Measurements from ENCODE around the gene TSEN2.
"Not testable (repeated sequence)": the region's sequence is repeated elsewhere in the genome, so short reads cannot be mapped to it uniquely, and the experiment has no call there.

The TSEN2 gene

DNA sequence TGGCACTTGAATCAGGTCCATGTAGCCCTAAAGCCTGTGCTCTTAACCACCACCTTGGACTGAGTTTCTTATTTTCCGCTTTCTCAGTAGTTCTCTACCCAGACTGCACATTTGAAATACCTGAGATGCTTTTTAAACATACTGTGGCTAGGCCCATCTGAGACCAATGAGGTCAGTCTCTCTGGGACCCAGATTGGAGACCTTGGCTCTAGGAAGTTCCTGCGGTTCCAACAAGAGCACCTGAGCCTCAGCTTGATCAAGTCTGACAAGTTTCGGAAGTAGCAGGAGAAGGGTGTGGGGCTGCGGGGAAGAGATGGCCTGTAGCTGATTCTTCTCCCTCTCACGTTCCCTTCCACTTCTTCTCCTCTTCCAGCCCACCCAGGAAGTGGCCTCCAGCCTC, 11.5 kb upstream of the TSEN2 start:
- DNase-seq = no peak

DNA sequence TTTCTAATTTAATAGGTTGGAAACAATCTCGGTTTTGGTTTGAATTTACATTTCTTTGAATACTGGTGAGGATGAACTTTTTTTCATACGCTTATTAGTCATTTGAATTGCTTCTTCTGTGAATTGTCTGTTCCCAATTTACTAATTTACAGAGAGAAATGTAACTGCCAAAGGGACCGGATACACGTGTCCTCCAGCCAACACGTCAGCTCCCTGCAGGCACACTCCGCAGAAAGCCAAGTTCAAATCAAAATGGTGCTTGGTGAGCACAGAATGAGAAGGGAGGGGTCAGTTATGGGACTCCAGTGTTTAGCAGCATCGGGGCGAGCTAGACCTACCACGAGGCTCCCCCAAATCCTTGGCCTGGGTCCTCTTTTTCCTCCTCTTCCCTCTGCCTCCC, 10.8 kb upstream of the TSEN2 start:
- no peak for DNase-seq

DNA sequence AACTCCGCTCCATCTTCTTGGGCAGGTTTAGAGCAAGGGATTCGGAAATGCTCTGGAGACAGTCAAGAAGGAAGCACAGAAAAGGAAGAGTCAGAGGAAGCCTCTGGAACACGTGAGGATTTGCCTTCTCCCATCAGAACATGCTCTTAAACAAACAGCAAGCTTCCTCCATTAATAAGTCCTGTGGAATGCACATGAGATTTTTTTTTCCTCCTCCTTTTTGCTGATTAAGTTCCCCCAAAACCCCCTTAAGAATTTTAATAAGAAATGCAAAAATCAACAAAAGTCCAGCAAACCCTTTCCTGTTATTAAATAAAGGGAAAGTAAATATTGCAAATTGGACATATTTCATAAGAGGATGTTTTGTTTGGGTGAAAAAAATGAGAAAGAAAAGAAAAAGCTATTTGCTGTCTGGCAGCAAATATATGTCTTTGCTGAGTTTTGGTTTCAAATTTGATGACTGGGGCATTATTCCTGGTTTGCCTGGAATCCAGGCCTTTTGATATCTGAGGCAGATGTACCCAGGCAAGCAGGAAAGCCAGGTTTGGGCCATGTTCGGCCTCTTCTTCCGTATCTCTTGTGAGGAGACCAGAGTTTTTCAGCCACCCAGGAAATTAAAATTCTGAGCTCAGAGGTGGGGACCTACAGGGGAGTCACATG, 7.9 kb upstream of the TSEN2 start:
- DNase-seq = no peak

DNA sequence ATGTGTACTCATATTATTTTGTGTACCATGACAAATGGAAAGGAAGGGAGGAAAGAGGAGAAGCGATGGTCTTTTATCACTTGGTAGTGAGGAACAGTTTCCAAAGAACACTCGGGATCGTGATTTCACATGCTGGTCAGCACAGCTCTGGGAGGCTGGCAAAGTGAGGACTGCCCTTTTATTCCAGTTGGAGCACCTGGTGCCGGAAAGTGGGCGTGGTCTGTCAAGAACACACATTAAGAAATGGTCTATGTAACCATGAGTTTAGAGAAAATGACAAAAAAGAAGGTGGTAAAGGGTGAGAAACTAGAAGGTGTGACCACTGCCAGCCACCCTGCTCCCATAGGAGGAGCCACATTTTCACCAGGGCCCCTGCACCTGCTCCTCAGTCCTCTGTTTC, 7.0 kb upstream of the TSEN2 start:
- no peak for DNase-seq

DNA sequence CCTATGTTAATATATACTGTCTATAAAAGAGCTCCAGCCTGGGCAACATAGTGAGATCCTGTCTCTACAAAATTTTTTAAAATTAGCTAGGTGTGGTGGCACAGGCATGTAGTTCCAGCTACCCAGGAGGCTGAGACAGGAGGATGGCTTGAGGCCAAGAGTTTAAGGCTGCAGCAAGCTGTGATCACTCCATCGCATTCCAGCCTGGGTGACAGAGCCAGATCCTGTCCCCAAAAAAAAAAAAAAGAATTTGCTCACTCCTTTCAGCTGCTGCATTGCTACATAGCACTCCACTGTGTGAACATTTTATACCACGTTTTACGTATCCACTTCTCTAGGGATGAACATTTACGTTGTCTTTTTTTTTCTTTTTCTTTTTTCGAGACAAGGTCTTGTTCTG, 6.0 kb upstream of the TSEN2 start:
- DNase-seq = no peak

DNA sequence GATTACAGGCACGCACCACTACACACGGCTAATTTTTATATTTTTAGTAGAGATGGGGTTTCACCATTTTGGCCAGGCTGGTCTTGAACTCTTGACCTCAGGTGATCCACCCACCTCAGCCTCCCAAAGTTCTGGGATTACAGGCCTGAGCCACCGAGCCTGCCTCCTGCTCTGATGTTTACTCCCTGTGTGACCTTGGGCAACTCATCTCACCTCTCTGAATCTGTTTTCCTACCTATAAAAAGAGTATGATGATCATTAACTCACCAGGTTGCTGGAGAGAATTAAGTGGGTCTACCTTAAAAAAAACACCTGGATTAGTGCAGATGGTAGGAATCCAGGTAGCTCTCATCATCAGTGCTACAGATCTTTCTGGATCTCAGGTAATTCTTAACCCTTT, 5.1 kb upstream of the TSEN2 start:
- not testable (repeated sequence) for DNase-seq

DNA sequence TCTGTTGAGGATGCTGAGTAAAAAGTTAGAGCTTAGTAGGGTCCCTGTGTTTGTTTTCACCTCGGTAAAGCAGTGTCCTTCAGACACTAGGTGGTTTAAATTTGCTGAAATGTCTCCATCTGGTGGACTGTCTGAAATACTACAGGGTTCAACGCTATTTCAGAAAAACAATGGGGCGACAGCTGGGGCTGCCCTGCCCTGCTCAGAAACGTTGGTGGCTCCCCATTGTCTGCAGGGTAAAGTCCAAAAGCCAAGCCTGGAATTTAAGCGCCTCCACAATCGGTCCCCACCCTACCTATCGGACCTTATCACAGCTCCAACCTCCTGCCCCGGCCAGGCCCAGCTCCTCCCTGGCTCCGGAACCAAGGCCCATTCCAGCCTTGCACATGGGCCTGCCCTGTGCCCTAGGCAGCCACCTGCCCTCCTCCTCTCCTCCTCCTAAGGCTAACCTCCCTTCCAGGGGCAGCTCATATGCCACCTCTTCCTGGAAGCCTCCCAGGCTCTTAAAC, 4.3 kb upstream of the TSEN2 start:
- DNase-seq = peak; percentile 48 to 75

DNA sequence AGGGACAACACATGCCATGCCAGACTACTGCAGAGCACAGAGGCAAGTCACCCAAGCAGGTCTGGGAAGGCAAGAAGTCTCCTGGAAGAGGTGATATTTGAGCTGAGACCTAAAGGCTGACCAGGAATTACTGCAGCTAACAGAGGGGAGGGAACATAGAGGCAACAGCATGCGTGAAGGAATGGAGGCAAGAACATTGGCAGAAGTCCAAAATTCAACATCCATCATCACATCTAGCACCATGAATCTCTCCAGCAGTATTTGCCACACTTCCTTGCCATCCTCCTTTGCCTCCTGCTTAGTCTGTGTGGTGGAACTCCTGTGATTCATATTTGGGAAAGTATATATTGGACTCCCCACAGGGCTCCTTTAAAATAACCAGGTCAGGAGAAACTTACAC, 870 bp upstream of the TSEN2 start:
- no peak for DNase-seq

DNA sequence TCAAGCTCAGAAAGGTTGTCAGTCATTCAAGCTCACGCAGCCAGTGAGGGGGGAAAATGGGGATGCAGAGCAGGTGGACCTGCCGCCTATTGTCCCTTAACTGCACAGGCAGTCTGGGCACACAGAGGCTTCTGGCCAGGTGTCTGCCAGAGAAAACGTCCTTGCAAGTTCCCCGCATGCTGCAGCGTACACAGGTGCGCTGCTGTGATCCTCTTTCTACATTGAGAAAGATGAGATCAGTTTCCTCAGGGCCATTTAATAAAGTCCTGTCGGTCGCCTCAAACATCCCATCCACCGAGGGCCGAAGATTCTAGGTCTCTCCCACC, 445 bp upstream of the TSEN2 start:
- no peak for DNase-seq

DNA sequence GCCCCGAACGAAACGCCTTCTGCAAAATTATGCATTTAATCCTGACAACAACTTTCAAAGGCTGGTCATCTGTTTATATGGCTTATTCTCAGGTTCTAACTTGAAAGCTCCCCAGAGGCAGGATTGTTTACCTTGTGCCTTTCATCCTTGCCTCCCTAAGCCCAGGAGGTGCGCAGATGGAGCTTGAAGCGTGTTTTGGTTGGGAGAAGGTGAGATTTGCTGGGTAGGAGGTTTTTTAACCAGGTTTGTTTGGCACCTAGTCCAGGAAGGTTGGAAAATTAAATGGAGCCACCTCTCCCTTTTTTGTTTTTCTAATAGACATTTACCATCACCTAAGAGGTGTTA, 675 bp downstream of the TSEN2 start:
- DNase-seq = no peak

DNA sequence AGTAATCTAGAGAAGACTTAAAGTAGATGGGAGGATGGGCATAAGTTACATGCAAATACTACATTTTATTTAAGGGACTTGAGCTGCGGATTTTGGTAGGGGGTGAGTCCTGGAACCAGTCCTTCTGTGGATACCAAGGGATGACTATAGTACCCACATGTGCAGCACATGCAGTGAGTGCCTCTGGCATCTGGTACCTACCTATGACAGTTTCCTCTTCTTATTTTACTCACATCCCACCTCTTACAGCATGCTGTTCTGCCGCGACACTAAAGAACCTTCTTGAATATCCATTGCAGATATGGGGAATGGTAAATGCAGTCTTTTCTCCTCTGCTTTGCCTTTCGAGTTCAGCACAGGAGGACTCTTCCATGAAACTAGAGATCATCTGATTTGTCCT, 1.7 kb downstream of the TSEN2 start:
- DNase-seq = no peak

DNA sequence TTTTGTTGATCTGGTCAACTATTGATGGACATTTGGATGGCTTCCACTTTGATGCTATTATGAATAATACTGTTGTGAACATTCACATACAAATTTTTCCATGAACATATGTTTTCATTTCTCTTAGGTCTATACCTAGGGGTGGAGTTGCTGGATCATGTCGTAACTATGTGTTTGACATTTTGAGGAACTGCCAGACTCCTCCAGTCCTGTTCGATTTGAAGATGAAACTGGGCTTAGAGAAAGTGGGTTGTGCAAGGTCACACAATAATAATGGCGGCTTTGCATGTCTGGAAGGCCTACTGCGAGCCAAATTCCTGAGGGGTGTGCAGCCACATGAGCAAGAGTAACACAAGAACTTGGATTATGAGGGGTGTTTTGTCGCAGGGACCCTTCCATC, 2.6 kb downstream of the TSEN2 start:
- peak; percentile 61 to 67 for DNase-seq

DNA sequence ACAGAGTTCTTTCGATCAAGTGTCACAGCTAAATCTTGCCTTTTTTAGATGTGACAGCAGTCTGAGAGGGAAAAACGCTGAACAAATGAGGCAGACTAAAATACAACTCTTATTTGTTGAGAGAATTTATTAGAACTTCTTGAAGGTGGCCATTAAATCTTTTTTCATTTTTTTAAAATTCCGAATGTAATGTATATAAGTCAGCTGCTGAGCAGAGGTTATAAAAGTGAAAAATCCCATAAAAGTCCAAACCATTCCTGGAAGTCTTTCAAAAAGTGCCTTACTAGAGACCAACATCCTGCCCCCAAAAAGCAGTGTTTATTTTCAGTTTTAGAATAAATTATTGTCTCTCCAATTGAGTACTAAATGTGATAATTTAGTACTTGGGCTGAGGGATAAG, 3.1 kb downstream of the TSEN2 start:
- no peak for DNase-seq

DNA sequence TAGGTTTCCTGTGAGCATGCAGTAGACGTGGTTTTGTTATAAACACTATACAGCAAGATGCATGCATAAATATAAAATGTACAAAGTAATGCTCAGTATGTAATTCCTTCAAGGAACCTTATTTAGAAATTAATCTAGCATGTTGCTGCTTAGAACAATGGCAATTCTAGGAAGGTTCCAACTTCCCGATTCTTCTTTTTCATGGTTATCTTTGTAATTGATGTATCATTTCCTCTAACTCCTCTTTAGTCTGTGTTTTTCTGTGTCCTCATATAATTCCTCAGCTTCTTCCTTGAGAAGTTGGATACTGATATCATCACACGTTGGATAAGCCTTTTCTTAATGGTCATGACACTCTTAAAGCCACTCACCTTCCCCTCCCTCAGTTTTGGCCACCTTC, 3.5 kb downstream of the TSEN2 start:
- DNase-seq = peak; percentile 11 to 51

DNA sequence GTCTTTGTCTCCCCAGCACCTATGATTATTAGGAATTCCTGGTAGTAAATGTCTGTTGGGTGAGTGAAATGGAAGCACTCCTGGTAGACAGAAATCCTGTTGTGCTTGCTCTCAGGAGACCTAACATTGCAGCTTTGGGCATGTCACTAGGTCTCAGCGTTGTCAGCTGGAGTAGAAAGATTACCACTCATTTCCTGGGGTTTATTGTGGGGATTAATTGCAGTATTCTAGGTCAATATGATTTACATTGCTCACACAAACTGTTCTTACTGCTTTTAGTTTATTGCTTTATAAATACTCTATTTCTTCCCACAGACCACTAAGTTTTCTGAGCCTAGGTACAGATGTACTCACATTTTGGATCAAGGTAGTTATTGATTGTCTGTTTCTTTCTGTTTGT, 5.1 kb downstream of the TSEN2 start:
- no peak for DNase-seq

DNA sequence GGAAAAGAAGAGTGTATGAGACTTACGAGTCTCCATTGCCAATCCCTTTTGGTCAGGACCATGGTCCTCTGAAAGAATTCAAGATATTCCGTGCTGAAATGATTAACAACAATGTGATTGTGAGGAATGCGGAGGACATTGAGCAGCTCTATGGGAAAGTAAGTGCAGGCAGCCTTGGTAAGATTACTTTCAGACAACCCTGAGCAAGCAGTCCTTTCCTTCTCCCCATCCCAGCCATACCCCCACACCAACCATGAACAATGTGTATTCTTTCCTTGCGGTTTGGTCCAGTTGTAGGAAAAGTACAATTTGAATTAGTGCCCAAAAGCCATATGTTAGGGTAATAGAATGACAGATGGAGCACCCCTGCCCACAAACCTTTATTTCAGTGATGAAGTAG, 5.6 kb downstream of the TSEN2 start:
- no peak for DNase-seq

DNA sequence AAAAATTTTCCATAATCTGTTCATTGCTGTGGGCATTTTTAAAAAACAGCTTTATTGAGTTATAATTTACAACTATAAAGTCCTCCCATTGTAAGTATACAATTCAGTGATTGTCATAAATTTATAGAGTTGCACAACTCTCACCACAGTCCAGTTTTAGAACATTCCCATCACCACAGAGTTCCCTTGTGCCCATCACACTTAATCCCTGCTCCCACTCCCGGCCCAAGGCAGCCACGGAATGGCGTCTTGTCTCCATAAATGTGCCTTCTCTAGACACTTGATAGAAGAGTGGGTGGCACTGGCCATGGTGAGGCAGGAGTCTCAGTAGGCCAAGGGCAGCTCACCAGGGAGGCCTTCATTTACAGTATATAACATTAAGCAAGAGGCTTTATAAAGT, 6.3 kb downstream of the TSEN2 start:
- DNase-seq = no peak

DNA sequence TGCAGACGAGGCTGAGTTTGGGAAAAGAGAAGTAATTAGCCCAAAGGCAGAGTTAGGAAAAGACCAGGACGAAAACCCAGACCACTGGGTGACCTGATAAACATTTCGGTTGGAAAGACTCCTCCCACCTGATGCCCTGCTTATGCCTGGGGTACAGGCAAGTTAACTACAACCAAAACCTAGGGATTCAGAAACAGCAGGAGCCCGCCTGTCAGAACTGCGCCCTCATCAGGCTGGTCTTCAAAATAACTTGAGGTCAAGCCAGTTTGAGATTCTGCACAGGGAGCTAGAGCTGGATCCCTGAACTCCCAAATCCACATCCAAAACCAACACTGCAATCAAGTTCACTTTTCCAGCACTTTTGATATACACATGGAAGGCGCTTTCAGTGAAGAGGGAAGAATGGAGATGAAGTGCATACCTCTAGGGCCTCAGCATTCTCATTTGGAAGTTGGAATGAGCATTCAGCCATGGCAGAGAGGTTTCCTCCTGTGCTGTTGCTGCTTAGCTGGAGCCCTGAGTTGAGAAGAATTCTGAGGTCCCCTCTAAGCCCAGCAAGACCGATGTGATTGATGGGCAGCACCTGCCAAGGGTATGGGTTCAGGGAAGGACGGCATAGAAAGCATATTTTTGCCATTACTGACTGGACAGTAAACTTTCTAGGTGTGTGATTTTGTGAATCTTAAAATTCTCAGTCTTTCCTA, 11.6 kb downstream of the TSEN2 start:
- DNase-seq = no peak

DNA sequence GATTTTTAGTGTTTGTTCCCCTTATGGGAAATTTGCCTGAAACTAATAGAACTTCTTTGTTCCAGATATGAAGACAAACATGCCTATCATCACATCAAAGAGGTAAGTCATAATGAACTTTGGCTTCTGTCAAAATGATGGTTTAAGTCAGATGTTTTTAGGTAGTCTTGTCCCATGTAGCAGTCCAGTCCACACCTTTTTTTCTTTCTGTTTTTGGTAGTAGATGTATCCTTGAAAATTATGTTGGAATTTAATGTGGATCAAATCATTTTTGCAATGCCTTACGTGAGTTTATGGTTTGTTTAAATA, 12.1 kb downstream of the TSEN2 start:
- no peak for DNase-seq

DNA sequence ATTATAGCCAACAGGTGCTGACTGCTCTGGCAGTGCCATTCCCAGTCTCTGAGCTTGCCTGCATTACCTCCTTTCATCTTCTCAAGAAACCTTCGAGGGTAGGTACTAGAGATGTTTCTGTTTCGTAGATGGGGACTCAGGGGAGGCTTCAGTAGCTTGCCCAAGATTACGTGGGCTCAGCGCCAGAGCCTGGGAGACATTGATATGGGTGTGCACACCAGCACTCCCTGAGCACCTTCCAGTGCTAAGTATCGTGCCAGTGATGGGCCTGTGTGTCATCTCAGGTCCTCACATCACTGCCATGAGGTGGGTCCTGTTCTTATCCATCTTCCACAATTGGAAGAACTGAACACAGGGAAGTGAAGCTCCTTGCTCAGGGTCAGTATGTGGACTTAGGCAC, 15.2 kb downstream of the TSEN2 start:
- DNase-seq = no peak

DNA sequence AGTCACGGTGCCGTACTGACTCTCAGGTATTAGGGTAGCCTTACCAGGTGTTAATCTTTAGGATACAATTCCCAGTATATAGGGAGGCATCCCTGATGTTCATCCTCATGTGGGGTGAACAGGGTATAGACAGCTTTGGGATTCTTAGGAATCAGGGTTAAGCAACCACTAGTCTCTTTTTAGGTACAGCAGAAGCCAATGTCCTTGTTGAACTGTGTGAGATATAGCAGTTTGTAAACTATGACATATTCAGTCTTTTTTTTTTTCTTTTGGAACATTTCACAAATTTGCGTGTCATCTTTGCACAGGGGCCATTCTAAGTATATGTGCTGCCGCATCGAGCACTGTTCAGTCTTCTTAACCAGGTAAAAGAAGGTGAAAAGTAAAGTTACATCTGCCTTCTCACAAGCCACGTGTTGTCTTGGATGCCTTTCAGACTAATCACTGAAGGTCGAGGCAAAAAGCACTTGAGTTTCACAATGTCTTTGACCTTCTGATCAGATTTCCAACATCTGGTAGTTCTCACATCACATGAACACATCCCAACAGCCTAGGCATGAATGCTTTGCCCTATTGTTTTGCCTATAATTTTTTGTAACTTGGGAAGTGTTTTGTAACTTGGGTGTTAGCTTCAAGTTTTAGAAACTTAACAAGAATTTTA, 17.2 kb downstream of the TSEN2 start:
- DNase-seq = no peak

DNA sequence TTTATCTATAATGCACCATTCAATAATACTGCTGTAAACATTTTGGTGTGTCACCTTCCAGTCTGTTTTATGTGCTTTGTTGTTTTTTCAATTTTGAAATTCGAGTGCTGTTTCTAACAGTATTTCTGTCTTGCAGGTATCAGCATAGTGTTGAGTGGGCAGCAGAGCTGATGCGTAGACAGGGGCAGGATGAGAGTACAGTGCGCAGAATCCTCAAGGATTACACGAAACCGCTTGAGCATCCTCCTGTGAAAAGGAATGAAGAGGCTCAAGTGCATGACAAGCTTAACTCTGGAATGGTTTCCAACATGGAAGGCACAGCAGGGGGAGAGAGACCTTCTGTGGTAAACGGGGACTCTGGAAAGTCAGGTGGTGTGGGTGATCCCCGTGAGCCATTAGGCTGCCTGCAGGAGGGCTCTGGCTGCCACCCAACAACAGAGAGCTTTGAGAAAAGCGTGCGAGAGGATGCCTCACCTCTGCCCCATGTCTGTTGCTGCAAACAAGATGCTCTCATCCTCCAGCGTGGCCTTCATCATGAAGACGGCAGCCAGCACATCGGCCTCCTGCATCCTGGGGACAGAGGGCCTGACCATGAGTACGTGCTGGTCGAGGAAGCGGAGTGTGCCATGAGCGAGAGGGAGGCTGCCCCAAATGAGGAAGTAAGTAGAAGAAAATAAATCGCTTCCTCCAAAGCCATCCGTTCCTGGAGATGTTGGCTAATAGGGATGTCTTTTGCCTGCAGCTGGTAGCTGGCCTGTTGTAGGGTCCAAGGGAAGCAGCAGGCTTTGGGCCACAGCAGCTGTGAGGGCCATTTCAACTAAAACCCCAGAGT, 19.1 kb downstream of the TSEN2 start:
- DNase-seq = peak; percentile 68 to 69

DNA sequence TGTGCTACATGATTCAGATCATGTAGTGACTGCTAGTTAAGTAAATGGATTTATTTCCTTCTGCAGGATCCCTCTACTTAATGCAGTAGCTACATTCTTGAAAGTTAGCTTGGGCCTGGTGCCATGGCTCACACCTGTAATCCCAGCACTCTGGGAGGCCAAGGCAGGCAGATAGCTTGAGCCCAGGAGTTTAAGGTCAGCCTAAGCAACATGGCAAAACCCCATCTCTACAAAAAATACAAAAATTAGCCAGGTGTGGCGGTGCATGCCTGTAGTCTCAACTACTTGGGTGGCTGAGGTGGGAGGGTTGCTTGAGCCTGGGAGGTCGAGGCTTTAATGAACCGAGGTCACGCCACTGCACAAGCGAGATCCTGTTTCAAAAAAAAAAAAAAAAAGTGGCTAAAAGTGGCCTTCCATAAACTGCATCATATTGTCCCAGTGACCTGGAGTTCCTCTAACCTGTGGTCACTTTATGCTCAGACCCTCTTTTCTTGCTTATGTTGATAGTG, 22.0 kb downstream of the TSEN2 start:
- no peak for DNase-seq
